A673 (cell line): ENCODE results near the gene ADRA2C.

Experiments used
- CTCF ChIP-seq: fragments of 300-800, 200-600 bp; sonication (generic); conservative IDR thresholded peaks from 2 replicates; pipeline ENCODE4 v1.5.1; 2017; ENCODE audit warnings: low read depth, mild to moderate bottlenecking, antibody characterized with exemption, low read length, moderate library complexity, mixed read lengths
- EZH2 ChIP-seq: fragments of 200-600 bp; sonication (generic); IDR thresholded peaks from 2 replicates; pipeline ENCODE4 v1.6.1; 2017; ENCODE audit warnings: borderline replicate concordance, low read depth, mild to moderate bottlenecking, mixed read lengths, antibody characterized with exemption, low read length; ENCODE audit not compliant: poor library complexity, severe bottlenecking

GRCh38 chr4:3777669-3778068, 11.5 kb downstream of the ADRA2C start:
- no peak for TF ChIP-seq CTCF
- TF ChIP-seq EZH2, result no peak
